ENCODE measurements around the gene EN2.

EN2 gene

DNA sequence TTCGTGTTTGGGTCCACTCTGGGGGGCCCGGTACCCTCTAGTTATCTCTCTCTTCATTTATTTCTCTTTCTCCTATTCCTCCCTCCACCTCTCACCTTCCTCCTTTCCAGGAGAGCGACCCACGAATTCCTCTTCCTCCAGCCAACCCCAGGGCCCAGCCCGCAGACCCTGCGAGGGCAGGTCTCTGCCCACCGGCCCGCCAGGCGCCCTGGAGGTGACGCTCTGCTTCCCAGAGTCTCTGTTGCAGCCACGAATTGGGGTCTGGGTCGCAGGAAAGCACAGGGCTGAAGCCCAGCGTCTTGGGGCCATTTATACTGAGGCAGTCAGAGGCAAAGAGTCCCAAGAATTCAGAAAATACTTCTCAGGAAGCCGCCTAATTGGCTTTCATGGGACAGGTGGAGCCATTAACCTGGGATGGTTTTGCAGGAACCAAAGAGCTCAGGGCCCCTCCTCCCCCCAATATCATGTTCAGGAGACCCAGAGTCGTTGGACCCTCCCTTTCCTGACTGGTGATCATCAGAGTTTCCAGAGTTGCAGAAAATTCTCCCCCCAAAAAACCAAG lies 2.7 kb upstream of the EN2 start:
- TF ChIP-seq POLR2A (IDR thresholded peaks at IDR 0.05; ENCODE audit: low read depth, low read length) (no peak), TAF1 (IDR thresholded peaks at IDR 0.05; ENCODE audit: low read depth, low read length) (no peak), PAX5 (IDR thresholded peaks at IDR 0.05; ENCODE audit: insufficient read depth, low read length, severe bottlenecking) (no peak), POU2F2 (IDR thresholded peaks at IDR 0.05; ENCODE audit: low read depth, low read length) (no peak), SPI1 (IDR thresholded peaks at IDR 0.05; ENCODE audit: low read depth, low read length) (no peak), POLR2AphosphoS5 (IDR thresholded peaks at IDR 0.05; ENCODE audit: low read depth, low read length) (no peak)
- no peak for FAIRE-seq
- DNase-seq (ENCODE audit: insufficient read length, low spot score): no peak

GRCh38 chr7:155455776-155456737 lies 1.9 kb upstream of the EN2 start:
- TF ChIP-seq POLR2AphosphoS5 (IDR thresholded peaks at IDR 0.05; ENCODE audit: low read depth, low read length) (no peak), PAX5 (IDR thresholded peaks at IDR 0.05; ENCODE audit: insufficient read depth, low read length, severe bottlenecking) (no peak), SPI1 (IDR thresholded peaks at IDR 0.05; ENCODE audit: low read depth, low read length) (no peak), POU2F2 (IDR thresholded peaks at IDR 0.05; ENCODE audit: low read depth, low read length) (no peak), POLR2A (IDR thresholded peaks at IDR 0.05; ENCODE audit: low read depth, low read length) (no peak), TAF1 (IDR thresholded peaks at IDR 0.05; ENCODE audit: low read depth, low read length) (no peak)
- FAIRE-seq (no peak), DNase-seq (ENCODE audit: insufficient read length, low spot score) (no peak)

DNA sequence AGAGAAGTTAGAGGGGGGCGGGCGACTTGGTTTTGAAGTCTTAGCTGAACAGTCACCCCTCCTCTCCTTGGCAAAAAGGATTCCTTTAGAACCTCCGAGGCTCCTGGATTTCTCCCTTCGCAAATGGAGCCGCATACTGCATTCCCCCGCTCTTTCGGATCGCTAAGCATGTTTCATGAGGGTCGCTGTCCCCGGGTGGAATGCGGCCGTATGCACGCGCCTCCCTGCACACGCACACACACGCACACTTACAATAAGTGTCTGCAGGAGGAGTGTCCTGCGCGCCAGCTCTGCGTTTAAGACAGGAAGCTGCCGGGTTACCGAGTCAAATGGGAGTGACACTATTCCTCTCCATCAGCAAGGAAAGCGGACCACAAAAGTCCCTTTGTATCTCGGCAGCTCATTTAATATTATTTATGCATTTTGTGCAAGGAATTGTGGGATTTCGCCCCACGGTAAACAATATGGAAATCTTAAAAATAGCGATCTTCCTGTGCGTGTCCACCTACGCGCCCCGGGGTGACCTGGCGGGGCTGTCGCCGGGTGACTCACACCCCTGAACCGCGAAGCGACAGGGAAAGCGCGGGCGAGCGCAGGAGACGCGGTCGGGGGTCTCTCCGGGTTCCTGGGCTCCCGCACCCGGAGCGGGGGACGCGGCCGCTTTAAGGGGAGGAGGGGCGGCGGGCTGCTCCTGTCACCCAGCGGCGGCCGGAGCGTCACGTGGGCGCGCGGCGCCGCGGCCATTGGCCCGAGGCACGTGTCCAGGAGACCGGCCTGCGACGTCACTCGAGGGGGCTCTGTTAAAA lies 988 bp upstream of the EN2 start:
- DNase-seq (ENCODE audit: insufficient read length, low spot score): no peak
- no peak for FAIRE-seq
- no peak for TF ChIP-seq POLR2AphosphoS5 (IDR thresholded peaks at IDR 0.05; ENCODE audit: low read depth, low read length)
- TF ChIP-seq SPI1 (IDR thresholded peaks at IDR 0.05; ENCODE audit: low read depth, low read length): no peak
- no peak for TF ChIP-seq POU2F2 (IDR thresholded peaks at IDR 0.05; ENCODE audit: low read depth, low read length)
- no peak for TF ChIP-seq PAX5 (IDR thresholded peaks at IDR 0.05; ENCODE audit: insufficient read depth, low read length, severe bottlenecking)

GRCh38 chr7:155457544-155458110 lies 302 bp upstream of the EN2 start:
- FAIRE-seq: no peak
- TF ChIP-seq POLR2AphosphoS5 (IDR thresholded peaks at IDR 0.05; ENCODE audit: low read depth, low read length) (no peak), POLR2A (IDR thresholded peaks at IDR 0.05; ENCODE audit: low read depth, low read length) (no peak), SPI1 (IDR thresholded peaks at IDR 0.05; ENCODE audit: low read depth, low read length) (no peak), TAF1 (IDR thresholded peaks at IDR 0.05; ENCODE audit: low read depth, low read length) (no peak), PAX5 (IDR thresholded peaks at IDR 0.05; ENCODE audit: insufficient read depth, low read length, severe bottlenecking) (no peak), POU2F2 (IDR thresholded peaks at IDR 0.05; ENCODE audit: low read depth, low read length) (no peak)

GRCh38 chr7:155458878-155459699 lies 1.2 kb downstream of the EN2 start:
- FAIRE-seq (no peak), DNase-seq (ENCODE audit: insufficient read length, low spot score) (no peak)
- no peak for TF ChIP-seq SPI1 (IDR thresholded peaks at IDR 0.05; ENCODE audit: low read depth, low read length)
- TF ChIP-seq POLR2AphosphoS5 (IDR thresholded peaks at IDR 0.05; ENCODE audit: low read depth, low read length): no peak
- no peak for TF ChIP-seq POLR2A (IDR thresholded peaks at IDR 0.05; ENCODE audit: low read depth, low read length)
- TF ChIP-seq PAX5 (IDR thresholded peaks at IDR 0.05; ENCODE audit: insufficient read depth, low read length, severe bottlenecking): no peak
- TF ChIP-seq POU2F2 (IDR thresholded peaks at IDR 0.05; ENCODE audit: low read depth, low read length): no peak
- TF ChIP-seq TAF1 (IDR thresholded peaks at IDR 0.05; ENCODE audit: low read depth, low read length): no peak

More at GRCh38 chr7:155457544-155458110, 302 bp upstream of the EN2 start:
- DNase-seq (ENCODE audit: insufficient read length, low spot score): no peak

- TF ChIP-seq POLR2AphosphoS5 (IDR thresholded peaks at IDR 0.05; ENCODE audit: low read depth, low read length) (no peak), POLR2A (IDR thresholded peaks at IDR 0.05; ENCODE audit: low read depth, low read length) (no peak), POU2F2 (IDR thresholded peaks at IDR 0.05; ENCODE audit: low read depth, low read length) (no peak), SPI1 (IDR thresholded peaks at IDR 0.05; ENCODE audit: low read depth, low read length) (no peak), TAF1 (IDR thresholded peaks at IDR 0.05; ENCODE audit: low read depth, low read length) (no peak), PAX5 (IDR thresholded peaks at IDR 0.05; ENCODE audit: insufficient read depth, low read length, severe bottlenecking) (no peak)
- FAIRE-seq (no peak), DNase-seq (ENCODE audit: insufficient read length, low spot score) (no peak)
These were observed 2.0 kb downstream of the EN2 start for GRCh38 chr7:155459700-155460461.

DNA sequence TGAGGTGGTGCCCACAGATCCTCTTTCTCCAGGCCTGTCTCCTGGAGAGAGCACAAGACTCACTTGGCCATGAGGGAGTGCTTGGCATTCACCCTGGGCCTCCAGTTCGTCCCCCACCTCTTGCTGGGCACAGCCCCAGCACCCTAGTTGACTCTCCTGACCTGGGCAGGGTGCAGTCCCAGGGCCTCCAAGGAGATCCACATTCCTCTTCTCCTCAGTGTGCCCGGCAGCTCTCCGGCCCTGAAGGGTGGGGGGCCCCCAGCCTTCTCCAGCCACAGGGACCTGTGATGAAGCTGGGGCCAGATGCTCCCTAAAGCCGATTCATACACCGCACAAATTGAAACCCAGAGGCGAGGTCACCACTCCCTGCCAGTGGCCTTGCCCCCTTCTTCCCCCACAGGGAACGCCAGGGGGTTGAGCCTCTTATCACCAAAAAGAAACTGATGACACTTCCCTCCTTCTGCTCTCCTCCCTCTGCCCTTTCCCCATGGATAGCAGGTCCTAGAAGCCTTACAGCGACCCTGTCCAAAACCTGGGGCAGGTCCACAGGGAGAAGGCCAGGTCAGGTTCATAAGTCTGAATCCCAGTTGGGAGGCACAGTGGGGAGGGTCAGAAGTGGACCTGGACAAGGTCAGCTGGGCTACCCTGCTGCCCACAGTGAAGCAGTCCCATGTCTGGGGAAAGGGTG lies 3.1 kb downstream of the EN2 start:
- DNase-seq (ENCODE audit: insufficient read length, low spot score): no peak
- no peak for TF ChIP-seq POLR2A (IDR thresholded peaks at IDR 0.05; ENCODE audit: low read depth, low read length)
- no peak for TF ChIP-seq SPI1 (IDR thresholded peaks at IDR 0.05; ENCODE audit: low read depth, low read length)
- TF ChIP-seq TAF1 (IDR thresholded peaks at IDR 0.05; ENCODE audit: low read depth, low read length): no peak
- TF ChIP-seq POU2F2 (IDR thresholded peaks at IDR 0.05; ENCODE audit: low read depth, low read length): no peak
- TF ChIP-seq POLR2AphosphoS5 (IDR thresholded peaks at IDR 0.05; ENCODE audit: low read depth, low read length): no peak
- TF ChIP-seq PAX5 (IDR thresholded peaks at IDR 0.05; ENCODE audit: insufficient read depth, low read length, severe bottlenecking): no peak
- no peak for FAIRE-seq
